Medulla oblongata (tissue), 1 donor: Measurements from ENCODE around the gene TMEM95.

Source experiments
- DNase-seq: peaks from one replicate; pipeline ENCODE4 v3.0.0-alpha.2; 2015; ENCODE audit errors: extremely low spot score

The TMEM95 gene

DNA sequence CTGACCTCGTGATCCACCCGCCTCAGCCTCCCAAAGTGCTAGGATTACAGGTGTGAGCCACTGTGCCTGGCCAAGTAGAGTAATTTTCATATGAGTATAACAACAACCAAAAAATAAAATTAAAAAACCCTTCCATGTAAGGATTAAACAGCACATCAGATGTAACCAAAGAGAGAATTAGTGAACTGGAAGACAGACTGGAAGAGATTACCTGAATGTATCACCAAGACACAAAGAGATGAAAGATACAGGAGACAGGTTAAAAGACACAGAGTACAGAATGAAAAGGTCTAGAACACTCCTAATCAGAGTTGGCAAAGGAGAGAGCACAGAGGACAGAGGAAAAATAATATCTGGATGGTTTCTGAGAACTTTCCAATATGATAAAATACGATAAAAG is 24.2 kb downstream of the TMEM95 start:
- DNase-seq, result no peak

DNA sequence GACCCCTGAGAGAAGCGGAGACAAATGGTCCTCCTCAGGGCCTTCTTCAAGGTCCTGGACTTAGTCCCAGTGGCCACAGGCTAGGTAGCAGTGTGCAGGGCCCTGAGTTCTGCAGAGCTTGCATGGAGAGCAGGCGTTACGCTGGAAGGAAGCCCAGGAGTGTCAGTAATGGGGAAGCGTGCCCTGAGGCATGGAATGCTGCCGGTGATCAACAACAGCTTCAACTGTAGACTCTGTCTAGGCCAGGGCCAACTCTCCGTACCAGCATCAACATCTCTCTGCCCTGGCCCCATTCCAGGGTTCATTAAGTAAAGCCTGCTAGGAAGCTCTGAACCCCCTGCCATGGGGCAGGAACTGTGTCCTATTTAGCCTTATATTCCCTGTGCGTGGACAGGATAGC is 25.4 kb downstream of the TMEM95 start:
- no peak for DNase-seq

DNA sequence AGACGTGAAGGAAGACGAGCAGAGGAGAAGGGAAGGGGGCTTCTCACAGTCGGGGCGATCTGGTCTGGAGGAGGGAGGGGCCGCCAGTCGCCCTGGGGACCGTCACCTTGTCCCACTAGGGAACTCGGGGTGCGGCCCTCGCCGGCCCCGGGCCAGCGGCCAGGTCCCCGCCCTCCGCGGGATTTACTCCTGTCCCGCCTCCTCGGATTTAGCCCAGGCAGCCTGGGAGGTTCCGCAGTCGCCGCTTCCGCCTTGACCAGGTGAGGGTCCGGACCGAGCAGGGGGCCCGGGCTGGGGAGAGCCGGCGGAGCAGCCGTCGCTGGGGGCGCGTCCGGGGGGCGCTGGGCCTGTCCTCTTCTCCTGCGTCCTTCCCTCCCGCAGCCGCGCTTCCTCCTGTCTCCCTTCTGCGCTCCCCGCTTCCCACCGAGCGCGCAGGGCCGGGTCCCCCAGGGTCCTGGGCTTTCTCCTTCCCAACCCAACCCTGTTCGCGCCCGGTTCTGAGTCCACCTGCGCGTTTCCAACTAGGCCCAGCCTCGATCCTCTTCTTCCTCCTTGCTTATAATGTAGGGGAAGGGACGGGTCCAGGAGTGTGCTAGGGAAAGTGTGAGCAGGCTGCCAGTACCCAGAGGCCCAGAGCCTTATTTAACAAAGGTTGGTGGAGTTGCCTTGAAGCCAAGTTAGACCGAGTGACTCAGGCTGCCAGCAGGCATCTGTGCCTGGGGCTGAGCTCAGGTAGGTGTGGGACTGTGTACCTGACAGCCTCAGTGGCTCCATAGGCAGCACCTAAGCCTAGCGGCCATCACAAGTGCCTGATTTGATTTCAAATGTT is 26.1 kb downstream of the TMEM95 start, which contains the start of gene TNK1:
Gene TNK1, plus strand, starts transcription at position 235 of the 829 bp plus-strand sequence. CDS start 1,838 bp downstream, outside the sequence.
- DNase-seq, result no peak

DNA sequence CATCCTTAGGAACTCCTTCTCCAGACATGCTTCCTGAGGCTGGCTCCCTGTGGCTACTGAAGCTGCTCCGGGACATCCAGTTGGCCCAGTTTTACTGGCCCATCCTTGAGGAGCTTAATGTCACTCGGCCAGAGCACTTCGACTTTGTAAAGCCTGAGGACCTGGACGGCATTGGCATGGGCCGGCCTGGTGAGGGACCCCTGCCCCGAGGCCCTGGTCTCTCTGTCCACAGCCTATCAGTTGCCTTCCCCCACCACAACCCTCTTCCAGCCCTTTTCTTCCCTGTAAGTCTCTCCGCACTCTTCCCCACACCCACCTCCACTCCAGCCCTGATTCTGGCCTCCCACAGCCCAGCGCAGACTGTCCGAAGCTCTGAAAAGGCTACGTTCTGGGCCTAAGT is 27.9 kb downstream of the TMEM95 start:
- DNase-seq, result no peak

DNA sequence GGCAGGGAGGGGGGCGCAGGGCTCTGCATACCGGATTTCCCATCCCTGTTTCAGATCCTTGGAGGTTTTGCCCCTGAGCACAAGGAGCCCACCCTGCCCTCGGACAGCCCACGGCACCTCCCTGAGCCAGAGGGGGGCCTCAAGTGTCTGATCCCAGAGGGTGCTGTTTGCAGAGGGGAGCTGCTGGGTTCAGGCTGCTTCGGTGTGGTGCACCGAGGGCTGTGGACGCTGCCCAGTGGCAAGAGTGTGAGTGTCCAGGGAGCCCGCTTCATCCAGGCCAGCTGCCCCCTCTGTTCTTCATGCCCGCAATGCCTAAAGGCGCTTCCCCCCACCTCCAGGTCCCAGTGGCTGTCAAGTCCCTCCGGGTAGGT is 28.4 kb downstream of the TMEM95 start:
- no peak for DNase-seq

DNA sequence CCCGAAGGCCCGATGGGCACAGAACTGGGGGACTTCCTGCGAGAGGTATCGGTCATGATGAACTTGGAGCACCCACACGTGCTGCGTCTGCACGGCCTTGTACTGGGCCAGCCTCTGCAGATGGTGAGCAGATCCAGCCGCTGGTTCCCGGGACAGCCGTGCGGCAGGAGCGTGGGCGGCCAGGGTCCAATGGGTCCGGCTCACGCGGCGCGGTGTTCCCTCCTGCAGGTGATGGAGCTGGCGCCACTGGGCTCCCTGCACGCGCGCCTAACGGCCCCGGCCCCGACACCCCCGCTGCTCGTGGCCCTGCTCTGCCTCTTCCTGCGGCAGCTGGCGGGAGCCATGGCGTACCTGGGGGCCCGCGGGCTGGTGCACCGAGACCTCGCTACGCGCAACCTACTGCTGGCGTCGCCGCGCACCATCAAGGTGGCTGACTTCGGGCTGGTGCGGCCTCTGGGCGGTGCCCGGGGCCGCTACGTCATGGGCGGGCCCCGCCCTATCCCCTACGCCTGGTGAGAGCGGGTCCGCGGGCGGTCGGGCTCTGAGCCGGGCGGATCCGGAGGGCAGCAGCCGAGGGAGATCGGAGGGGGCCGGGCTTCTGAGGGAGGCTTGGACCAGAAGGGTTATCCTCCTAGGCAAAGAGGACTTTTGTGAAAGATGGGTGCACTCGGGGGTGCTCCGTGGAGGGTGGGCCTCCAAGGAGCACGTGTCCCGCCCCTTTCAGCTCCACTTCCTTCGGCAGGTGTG is 29.0 kb downstream of the TMEM95 start:
- DNase-seq, result no peak

DNA sequence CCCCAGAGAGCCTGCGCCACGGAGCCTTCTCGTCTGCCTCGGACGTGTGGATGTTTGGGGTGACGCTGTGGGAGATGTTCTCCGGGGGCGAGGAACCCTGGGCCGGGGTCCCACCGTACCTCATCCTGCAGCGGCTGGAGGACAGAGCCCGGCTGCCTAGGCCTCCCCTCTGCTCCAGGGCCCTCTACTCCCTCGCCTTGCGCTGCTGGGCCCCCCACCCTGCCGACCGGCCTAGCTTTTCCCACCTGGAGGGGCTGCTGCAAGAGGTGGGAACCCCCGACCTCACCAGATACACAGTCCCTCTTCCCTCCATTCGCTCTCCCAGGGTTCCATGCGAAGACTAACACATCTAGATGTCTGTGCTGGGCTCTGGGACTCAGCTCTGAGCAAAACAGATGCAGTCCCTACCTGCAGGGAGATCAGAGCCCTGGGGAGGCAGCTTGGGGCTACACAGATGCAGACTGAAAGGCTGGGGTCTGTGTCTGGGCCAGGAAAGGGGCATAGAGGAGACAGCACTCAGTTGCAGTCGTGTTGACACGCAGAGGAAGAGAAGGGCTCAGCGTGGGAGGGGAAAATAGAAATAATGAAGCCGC is 29.6 kb downstream of the TMEM95 start:
- no peak for DNase-seq

DNA sequence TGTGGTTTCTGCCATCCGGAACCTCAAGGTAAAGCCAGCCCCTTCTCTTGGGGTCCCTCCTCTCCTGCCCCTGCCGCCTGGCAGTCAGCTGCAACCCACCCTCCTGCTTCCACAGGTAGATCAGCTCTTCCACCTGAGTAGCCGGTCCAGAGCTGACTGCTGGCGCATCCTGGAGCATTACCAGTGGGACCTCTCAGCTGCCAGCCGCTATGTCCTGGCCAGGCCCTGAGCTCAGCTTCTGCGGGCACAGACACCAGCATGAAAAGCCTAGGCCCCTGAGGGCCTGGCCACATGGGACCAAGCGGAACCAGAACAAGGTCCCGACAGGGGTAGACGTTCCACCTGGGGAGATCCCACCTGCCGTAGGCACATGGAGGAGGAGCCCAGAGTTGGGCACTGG is 33.9 kb downstream of the TMEM95 start:
- no peak for DNase-seq

DNA sequence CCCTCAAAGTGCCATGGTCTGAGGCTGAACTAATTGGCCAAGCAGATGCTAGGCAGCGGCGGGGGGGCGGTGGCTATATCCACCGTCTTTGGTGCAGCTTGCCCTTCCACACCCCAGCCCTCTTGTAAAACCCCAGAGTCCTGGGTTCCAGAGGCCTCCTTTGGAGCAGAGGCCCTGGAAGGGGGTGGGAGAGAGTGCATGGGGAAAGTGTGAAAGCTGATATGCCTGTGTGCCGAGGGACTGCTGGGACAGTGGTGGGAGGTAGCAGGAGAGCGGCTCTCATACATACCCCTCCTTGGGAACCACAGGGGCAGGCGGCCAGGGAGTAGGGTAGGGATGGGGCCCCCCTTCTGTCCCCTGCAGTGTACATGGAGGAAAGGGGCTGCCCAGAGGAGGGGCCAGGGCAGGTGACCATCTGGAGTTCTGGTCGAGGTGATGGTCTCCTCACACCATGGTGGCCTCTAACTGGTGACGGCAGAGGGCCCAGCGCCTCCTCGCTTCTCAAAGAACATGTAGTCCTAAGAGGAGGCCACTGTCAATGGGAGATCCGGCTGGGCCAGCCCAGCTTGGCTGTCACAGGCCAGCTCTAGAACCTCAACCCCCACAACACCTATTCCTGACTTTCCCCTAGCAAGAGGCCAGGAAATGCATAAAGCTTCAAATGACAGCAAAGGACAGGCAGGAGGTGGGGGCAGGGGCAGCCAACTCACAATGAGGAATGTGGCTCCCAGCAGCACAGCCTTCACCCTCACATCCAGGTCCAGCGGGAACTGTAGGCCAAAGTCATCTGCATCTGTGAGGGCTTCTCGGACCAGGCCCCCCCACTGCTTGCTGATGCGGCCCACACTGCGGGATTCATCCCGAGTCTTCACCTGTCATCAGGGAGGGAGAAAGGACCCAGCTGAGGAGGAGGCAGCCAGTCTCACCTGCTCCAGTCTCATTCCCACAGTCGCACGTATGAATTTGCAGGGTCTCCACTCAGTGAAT is 35.3 kb downstream of the TMEM95 start:
- DNase-seq, result no peak

DNA sequence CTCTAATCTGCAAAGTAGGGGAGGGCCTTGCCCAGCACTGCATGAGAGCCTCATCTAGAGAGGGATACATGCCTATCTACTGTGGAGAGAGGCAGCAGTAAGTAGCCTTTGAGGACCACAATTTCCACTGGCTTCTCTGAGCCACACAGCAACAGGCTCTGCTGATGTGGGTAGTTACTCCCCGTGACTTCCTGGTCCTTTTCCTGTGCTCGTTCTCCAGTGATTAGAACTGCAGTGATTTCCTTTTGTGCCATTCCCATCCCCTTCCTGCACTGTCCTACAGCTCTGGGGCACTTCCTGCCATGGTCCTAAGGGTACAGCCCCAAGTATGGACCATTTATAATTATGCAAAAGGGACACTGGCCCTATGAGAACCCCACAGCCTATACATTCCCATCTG is 36.4 kb downstream of the TMEM95 start:
- DNase-seq, result no peak

DNA sequence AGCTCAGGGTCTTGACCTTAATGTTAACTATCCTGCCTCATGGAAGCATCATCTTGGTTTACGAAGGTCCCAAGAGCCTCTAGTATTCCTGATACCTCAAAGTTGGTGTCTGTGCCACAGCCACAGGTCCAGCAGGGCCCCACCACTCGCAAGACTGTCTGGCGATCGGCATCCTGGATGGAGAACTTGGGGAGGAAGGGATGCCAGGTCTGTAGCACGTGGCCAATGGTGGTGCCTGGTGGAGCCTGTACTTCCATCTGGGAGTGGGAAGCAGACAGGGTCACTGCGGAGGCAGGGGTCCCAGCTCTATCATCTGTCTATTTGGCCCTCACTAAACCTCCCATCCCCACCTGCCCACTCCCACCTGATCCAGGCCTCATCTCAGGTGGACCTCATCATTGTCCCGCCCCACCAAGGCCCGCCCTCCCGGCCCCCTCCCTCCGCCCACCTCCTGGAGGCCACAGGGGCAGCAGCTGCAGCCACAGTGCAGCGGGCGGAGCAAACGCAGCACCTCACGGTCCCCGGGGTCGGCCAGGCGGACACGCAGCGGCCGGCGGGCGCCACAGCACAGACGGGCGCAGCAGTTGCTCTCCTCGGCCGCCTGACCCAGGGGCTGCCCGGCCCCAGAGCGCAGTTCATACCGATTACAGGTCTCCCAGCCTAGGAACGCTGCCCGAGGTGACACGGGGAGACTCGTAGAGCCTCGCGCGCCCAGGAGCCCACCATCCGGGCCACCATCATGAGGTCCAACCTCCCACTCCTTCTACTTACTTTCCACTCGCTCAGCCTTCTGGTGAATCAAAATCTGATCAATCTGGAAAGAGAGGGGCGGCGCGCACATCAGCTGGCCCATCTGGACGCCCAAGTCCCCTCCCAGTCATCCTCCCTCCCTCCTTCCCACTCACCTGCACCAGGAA is 38.0 kb downstream of the TMEM95 start:
- no peak for DNase-seq

DNA sequence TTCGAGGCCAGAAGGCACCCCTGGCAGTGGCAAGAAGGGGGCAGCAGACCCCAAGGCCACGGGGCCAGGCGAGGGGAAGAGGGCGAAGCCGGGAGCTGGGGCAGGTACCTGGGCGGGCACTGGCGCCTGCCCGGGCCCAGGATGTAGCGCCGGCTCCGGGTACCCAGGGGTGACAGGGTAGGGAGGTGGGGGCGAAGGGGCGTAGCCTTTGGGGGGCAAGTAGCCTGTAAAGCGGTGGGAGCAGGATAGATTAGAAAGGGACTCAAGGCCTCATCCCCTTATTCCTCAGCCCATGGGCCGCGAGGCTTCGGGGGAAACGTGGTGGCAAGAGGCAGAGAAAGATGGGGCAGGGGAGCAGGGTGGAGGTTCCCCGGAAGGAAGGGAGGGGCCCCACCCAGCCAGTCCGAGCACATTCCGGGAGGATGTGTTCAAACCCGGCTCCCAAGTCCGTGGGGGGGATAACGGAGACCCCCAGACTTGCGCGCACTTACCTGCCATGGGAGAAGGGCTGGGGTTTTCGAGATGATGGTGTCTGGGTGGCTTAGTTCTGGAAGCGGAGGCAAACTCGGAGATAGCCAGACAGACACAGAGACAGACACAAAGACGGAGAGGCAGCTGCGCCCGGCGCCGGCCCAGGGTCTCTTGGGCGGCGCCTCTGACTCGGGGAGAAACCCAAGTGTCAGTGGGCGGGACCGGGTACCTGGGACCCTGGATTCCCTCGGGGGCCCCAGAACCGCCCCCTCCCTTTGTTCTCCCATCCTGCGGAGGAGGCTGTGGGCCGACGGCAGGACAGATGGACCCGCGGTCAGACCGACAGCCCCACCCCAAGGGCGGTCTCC is 38.9 kb downstream of the TMEM95 start:
- DNase-seq, result no peak

DNA sequence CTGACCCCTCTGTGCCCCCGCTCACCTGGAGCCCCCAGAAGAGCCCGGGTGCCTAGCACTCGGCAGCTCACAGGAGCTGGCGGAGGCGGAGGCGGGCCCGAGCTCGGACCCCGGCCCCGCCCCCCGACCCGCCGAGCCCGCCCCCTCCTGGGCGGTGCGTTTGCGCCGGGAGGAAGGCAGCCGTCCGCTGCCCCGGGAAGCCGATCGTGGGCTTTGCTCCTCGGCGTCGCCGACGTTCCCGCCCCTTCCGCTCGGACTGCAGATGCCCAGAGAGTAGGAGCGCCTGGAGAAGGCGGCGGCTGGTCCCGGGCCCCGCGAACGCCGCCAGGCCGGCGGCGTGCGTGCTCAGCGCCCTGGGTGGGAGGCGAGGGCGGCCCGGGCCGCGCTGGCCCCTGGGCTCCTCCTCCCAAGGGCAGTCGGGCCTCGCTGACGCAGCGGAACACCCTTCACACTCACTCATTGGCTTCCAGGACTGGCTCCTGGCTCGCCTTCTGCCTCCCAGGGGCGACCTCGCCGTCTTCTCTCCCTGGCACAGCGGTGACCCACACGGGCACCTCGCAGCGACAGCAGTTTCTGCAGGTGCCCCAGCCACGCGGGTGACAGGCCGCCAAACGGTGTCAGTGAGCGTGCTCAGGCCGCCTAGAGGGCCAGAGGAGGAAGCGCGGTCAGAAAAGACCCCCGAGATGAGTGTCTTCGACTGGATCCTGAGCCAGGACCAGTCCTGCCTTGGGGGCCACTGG is 39.7 kb downstream of the TMEM95 start, which contains the start of gene PLSCR3:
Gene PLSCR3, minus strand, starts transcription at position 74 of the 740 bp plus-strand sequence. CDS start 415 bp downstream, outside the sequence.
- peak; percentile 85 for DNase-seq

DNA sequence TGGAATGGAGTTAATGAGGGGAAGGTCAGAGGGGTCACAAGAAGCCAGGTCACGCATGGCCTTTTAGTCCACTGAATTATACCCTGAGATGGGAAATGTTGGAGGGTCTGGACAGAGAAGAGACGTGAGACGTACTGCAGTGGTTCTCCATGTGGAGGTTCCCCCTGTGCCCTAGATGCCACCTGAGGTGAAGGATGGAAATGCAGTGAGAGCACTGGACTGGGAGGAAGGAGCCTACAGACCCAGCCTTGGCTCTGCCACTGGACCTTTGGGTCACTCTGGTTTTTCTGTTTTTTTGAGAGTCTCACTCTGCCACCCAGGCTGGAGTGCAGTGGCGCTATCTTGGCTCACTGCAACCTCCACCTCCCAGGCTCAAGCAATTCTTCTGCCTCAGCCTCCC is 41.2 kb downstream of the TMEM95 start:
- no peak for DNase-seq

DNA sequence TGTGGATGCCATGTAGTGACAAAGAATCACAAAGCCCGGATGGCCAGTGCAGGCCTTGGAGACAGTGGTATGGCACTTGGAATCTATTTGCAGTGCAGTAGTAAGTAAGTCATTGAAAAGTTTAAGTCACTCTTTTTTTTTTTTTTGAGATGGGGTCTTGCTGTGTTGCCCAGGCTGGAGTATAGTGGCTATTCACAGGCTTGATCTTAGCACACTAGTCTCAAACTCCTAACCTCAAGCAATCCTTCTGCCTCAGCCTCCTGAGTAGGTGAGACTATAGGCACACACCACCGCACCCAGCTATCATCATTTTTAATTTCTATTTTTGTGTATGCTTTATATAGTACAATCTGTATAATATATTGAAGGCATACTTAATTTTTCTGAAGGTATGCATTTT is 43.7 kb downstream of the TMEM95 start:
- DNase-seq, result no peak

DNA sequence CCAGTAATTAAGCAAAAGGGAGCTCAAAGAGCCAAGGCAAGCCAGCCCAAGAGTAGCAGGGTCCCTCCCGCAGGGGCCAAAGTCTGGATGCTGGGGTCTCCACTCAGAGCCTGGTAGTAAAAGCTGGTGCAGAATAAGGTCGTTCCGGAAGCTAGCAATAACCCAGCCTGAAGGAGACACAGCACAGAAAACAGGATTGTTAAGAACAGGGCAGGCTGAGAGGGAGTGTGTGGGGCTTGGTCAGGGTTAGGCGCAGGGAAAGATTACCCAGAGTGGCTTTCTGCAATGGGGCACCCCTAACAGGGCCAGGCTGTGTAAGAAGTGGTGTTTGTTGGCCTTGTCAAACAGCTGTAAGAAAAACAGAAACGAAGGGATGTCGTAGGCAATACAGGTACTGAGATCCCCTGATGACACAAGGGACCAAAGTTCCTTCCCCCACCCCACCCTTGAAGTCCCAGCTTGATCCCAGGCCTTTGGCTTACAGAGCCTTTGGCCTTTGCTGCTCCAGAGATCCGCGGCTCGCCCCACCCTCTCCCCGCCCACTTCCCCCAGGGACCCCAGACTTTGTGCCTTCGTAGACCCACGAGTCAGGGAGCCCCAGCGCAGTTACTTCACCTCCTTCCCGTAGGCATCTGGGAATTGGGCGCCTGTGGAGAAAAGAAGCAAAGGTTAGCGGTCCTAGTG is 48.2 kb downstream of the TMEM95 start:
- DNase-seq, result peak; percentile 21

DNA sequence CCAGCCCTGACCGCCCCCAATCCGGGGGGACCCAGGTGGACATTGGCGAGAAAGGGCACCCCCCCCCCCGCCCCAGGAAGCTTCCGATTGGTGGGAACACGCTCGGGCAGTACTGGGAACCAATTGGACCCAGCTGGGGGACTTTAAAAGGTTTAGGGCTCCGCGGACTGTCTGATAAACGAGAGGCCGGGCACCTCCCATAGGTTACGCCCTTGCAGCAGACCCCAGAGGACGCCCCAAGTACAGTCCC is 48.7 kb downstream of the TMEM95 start:
- no peak for DNase-seq

DNA sequence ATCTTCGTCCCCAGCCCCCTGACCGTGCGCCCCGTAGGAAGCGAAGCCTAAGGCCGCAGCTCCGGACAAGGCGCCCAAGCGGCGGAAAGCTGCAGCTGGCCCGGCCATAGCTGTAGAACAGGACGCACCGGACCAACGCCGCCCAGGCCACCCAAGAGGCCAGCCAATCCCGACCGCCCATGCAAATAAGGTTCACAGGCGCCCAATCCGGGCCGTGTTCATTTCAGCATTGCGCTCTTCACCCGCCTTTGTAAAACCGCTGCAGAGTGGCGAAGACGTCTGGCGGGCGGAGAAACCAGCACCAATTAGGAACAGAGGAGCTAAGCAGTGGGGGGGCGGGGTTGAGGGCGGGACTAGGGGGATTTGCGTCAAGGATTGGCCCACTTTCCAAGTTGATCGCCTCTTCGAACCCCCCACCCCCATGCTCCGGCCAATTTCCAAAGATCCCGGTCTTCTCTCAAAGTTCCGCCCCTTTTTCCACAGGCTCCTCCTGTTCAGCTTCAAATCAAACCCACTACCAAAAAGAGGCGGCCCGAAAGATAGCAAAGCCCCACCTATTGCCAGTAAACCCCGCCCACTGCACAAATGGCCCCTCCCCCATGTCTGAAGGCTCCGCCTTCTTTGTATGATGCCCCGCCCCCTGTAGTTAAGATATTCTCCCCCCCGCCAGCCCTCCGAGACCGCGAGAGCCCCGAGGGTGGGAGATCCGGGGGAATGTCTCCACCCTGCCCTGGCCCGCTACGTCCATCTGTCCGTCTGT is 49.2 kb downstream of the TMEM95 start, which contains the start of gene TMEM256:
Gene TMEM256, minus strand, starts transcription at position 121 of the 760 bp plus-strand sequence. Its CDS starts 13 bp downstream, at position 108.
- DNase-seq, result peak; percentile 100
